Neural progenitor cell (in vitro differentiated cells): ENCODE data around the gene COQ9.

Experiments
- CTCF ChIP-seq: fragments of 200-600 bp; sonication (generic); IDR thresholded peaks from 2 replicates; pipeline ENCODE4 v1.5.1; 2017; ENCODE audit warnings: antibody characterized with exemption, mild to moderate bottlenecking
- EZH2 ChIP-seq: fragments of 200-600 bp; sonication (generic); IDR thresholded peaks from 2 replicates; pipeline ENCODE4 v1.6.1; 2017; ENCODE audit warnings: antibody characterized with exemption, mild to moderate bottlenecking, moderate library complexity
- EZH2phosphoT487 ChIP-seq: fragments of 200-600 bp; sonication (generic); IDR thresholded peaks from 2 replicates; pipeline ENCODE4 v1.6.1; 2017; ENCODE audit warnings: antibody characterized with exemption

GRCh38 chr16:57407521-57408353 is 39.5 kb upstream of the COQ9 start:
- TF ChIP-seq CTCF (no peak), EZH2 (no peak), EZH2phosphoT487 (no peak)
